ENCODE data around the gene TNFAIP8L1. TPM values are rescaled to one million over a fixed set of nuclear protein-coding genes. Genes with fewer than 3 reads are reported as not detected.

Gene TNFAIP8L1
- total and polyA plus RNA-seq, 4 donors = 15.6 to 29.0 (median 20.1) TPM

GRCh38 chr19:4652075-4652474, 12.8 kb downstream of the TNFAIP8L1 start:
- WGBS = 95% methylated on average over 44 of the region's 44 CpGs
- Histone ChIP-seq H3K9ac (ENCODE audit: low read depth in 1 of 2, low read length in 2 of 2) (no peak overlapping the region), H3K4me3 (ENCODE audit: low read depth in 1 of 3, low read length in 3 of 3) (no peak overlapping the region), H3K36me3 (ENCODE audit: control insufficient read depth in 4 of 4, insufficient read depth in 3 of 4, low read depth in 1 of 4, low read length in 3 of 4) (peaks cover 0 to 16% (median 10%) of the 10 kb centered on the region in 4 donors), H3K27ac (ENCODE audit: low read depth in 1 of 2, low read length in 2 of 2) (no peak overlapping the region), H3K4me1 (ENCODE audit: control insufficient read depth in 4 of 4, insufficient read depth in 4 of 4, low read length in 3 of 4) (peaks cover 8 to 53% (median 39%) of the 10 kb centered on the region in 4 donors), H3K9me3 (ENCODE audit: control insufficient read depth in 4 of 4, low read length in 3 of 4) (no peaks in the 10 kb centered on the region), H3K27me3 (ENCODE audit: control insufficient read depth in 4 of 4, insufficient read depth in 4 of 4, low read length in 3 of 4) (no peaks in the 10 kb centered on the region)
- DNase-seq (ENCODE audit: low spot score) = no peak
- TF ChIP-seq YY1 (IDR thresholded peaks at IDR 0.05) (no peak), FOXA1 (IDR thresholded peaks at IDR 0.05) (no peak), NR2F2 (IDR thresholded peaks at IDR 0.05) (no peak), GABPA (IDR thresholded peaks at IDR 0.05 in 1 of 2, conservative IDR thresholded peaks at IDR 0.05 in 1 of 2) (no peak), RXRA (IDR thresholded peaks at IDR 0.05) (no peak), CTCF (IDR thresholded peaks at IDR 0.05; ENCODE audit: low read depth, low read length, missing input control) (no peak), ZBTB33 (IDR thresholded peaks at IDR 0.05) (no peak)
- TF ChIP-seq, protein P1, sequence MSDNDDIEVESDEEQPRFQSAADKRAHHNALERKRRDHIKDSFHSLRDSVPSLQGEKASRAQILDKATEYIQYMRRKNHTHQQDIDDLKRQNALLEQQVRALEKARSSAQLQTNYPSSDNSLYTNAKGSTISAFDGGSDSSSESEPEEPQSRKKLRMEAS (IDR thresholded peaks at IDR 0.05) = no peak

- peaks cover 5 to 42% (median 32%) of the 10 kb centered on the region in 4 donors for H3K4me1 ChIP-seq (ENCODE audit: control insufficient read depth in 4 of 4, insufficient read depth in 4 of 4, low read length in 3 of 4)
- peak overlapping the region; percentile 75 to 88 for H3K27ac ChIP-seq (ENCODE audit: low read depth in 1 of 2, low read length in 2 of 2)
- no peak for TF ChIP-seq NR2F2 (IDR thresholded peaks at IDR 0.05)
- TF ChIP-seq FOXA2 (IDR thresholded peaks at IDR 0.05) = no peak
- TF ChIP-seq CTCF (IDR thresholded peaks at IDR 0.05; ENCODE audit: low read depth, low read length, missing input control) = no peak
- no peak for TF ChIP-seq TAF1 (conservative IDR thresholded peaks at IDR 0.05)
- no peak for TF ChIP-seq FOXA1 (IDR thresholded peaks at IDR 0.05)
- no peak for TF ChIP-seq YY1 (IDR thresholded peaks at IDR 0.05)
- no peak for TF ChIP-seq HNF4A (conservative IDR thresholded peaks at IDR 0.05)
- no peak for TF ChIP-seq SP1 (IDR thresholded peaks at IDR 0.05)
- TF ChIP-seq GABPA (IDR thresholded peaks at IDR 0.05 in 1 of 2, conservative IDR thresholded peaks at IDR 0.05 in 1 of 2) = no peak
- TF ChIP-seq, protein P1 (IDR thresholded peaks at IDR 0.05) = no peak
- TF ChIP-seq ZBTB33 (IDR thresholded peaks at IDR 0.05) = no peak
- no peak for TF ChIP-seq HNF4G (IDR thresholded peaks at IDR 0.05)
- TF ChIP-seq EGR1 (IDR thresholded peaks at IDR 0.05; ENCODE audit: low read depth in 2 of 2) = no peak
- TF ChIP-seq RXRA (IDR thresholded peaks at IDR 0.05) = no peak
- TF ChIP-seq, protein P2, sequence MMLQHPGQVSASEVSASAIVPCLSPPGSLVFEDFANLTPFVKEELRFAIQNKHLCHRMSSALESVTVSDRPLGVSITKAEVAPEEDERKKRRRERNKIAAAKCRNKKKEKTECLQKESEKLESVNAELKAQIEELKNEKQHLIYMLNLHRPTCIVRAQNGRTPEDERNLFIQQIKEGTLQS (IDR thresholded peaks at IDR 0.05) = no peak
- TF ChIP-seq REST (IDR thresholded peaks at IDR 0.05) = no peak
- no peak for TF ChIP-seq JUND (IDR thresholded peaks at IDR 0.05)
- no peak for TF ChIP-seq RAD21 (IDR thresholded peaks at IDR 0.05)
- no peaks in the 10 kb centered on the region for H3K27me3 ChIP-seq (ENCODE audit: control insufficient read depth in 4 of 4, insufficient read depth in 4 of 4, low read length in 3 of 4)
- no peak for DNase-seq (ENCODE audit: low spot score)
- WGBS = 67% methylated on average over 13 of the region's 13 CpGs
- peaks cover 10 to 28% (median 18%) of the 10 kb centered on the region in 4 donors for H3K36me3 ChIP-seq (ENCODE audit: control insufficient read depth in 4 of 4, insufficient read depth in 3 of 4, low read depth in 1 of 4, low read length in 3 of 4)
- H3K9ac ChIP-seq (ENCODE audit: low read depth in 1 of 2, low read length in 2 of 2) = no peak overlapping the region
- no peak overlapping the region for H3K4me3 ChIP-seq (ENCODE audit: low read depth in 1 of 3, low read length in 3 of 3)
- no peaks in the 10 kb centered on the region for H3K9me3 ChIP-seq (ENCODE audit: control insufficient read depth in 4 of 4, low read length in 3 of 4)
Observed at GRCh38 chr19:4653793-4654436, 14.6 kb downstream of the TNFAIP8L1 start.

All from liver (tissue), 9 donors.